K562 (cell line): ENCODE results near the gene CREB3L4. TPM values are rescaled to one million over a fixed set of nuclear protein-coding genes. Genes with fewer than 3 reads are reported as not detected.

Experiments used
- ASH1L ChIP-seq: fragments of 450-650 bp; IDR thresholded peaks from 2 replicates; pipeline ENCODE4 v1.6.1; 2018; ENCODE audit warnings: borderline replicate concordance, mild to moderate bottlenecking, low read depth; ENCODE audit not compliant: partially characterized antibody
- BCLAF1 ChIP-seq, 2 experiments: fragments of 450-650 bp in 1 of 2; IDR thresholded peaks; 2 replicates each; pipeline ENCODE4 v1.6.1; 2011 to 2017; ENCODE audit warnings: low read depth in 2 of 2, antibody characterized with exemption in 1 of 2, borderline replicate concordance in 1 of 2, low read length in 1 of 2, mild to moderate bottlenecking in 1 of 2, mixed read lengths in 1 of 2; ENCODE audit not compliant: control insufficient read depth in 1 of 2
- BRD4 ChIP-seq: fragments of 200-600 bp; sonication (generic); IDR thresholded peaks from 2 replicates; pipeline ENCODE4 v1.6.1; 2017; ENCODE audit warnings: inconsistent platforms
- BRF1 ChIP-seq: IDR thresholded peaks from 3 replicates; pipeline ENCODE4 v1.6.1; 2011; ENCODE audit warnings: borderline replicate concordance, mild to moderate bottlenecking; ENCODE audit not compliant: insufficient read length; ENCODE audit errors: extremely low read depth
- CBFA2T2 ChIP-seq: fragments of 450-650 bp; conservative IDR thresholded peaks from 2 replicates; pipeline ENCODE4 v1.6.1; 2017; ENCODE audit warnings: mild to moderate bottlenecking
- CC2D1A ChIP-seq: fragments of 450-650 bp; IDR thresholded peaks from 2 replicates; pipeline ENCODE4 v1.6.1; 2017; ENCODE audit warnings: mild to moderate bottlenecking
- DNMT1 ChIP-seq: fragments of 450-650 bp; IDR thresholded peaks from 2 replicates; pipeline ENCODE4 v1.6.1; 2016; ENCODE audit warnings: antibody characterized with exemption, mild to moderate bottlenecking
- FOXA1 ChIP-seq: fragments of 450-650 bp; IDR thresholded peaks from 2 replicates; pipeline ENCODE4 v1.6.1; 2016; ENCODE audit warnings: mild to moderate bottlenecking, borderline replicate concordance
- KAT8 ChIP-seq: fragments of 450-650 bp; IDR thresholded peaks from 2 replicates; pipeline ENCODE4 v1.6.1; 2016; ENCODE audit warnings: low read depth, mild to moderate bottlenecking
- MAX ChIP-seq: sonication (generic); formaldehyde crosslinking; IDR thresholded peaks from 2 replicates; pipeline ENCODE4 v1.9.0; 2022; ENCODE audit warnings: mild to moderate bottlenecking, missing genetic modification reagents
- PML ChIP-seq: IDR thresholded peaks from 2 replicates; pipeline ENCODE4 v1.6.1; 2012; ENCODE audit warnings: low read length, inconsistent platforms
- PYGO2 ChIP-seq: fragments of 450-650 bp; IDR thresholded peaks from 2 replicates; pipeline ENCODE4 v1.6.1; 2016; ENCODE audit warnings: mild to moderate bottlenecking, missing genetic modification characterization, moderate library complexity, missing compliant biosample characterization
- SLC30A9 ChIP-seq: fragments of 250-450 bp; sonication (Bioruptor Pico); IDR thresholded peaks from 2 replicates; pipeline ENCODE4 v1.8.0; 2022; ENCODE audit warnings: mild to moderate bottlenecking, moderate library complexity
- SMAD2 ChIP-seq: fragments of 150-350 bp; IDR thresholded peaks from 2 replicates; pipeline ENCODE4 v1.6.1; 2014; ENCODE audit warnings: low read depth, mild to moderate bottlenecking, low read length
- SRSF3 ChIP-seq: fragments of 200-400 bp; formaldehyde crosslinking; IDR thresholded peaks from 2 replicates; pipeline ENCODE4 v1.6.1; 2016; ENCODE audit warnings: mild to moderate bottlenecking, low read length, moderate library complexity; ENCODE audit not compliant: insufficient read depth
- TAL1 ChIP-seq: fragments of 450-650 bp; IDR thresholded peaks from 2 replicates; pipeline ENCODE4 v1.6.1; 2016; ENCODE audit warnings: mild to moderate bottlenecking
- TARDBP ChIP-seq: fragments of 450-650 bp; IDR thresholded peaks from 2 replicates; pipeline ENCODE4 v1.6.1; 2016
- ZBED1 ChIP-seq: IDR thresholded peaks from 2 replicates; pipeline ENCODE4 v1.6.1; 2014
- ZBTB5 ChIP-seq: fragments of 450-650 bp; IDR thresholded peaks from 2 replicates; pipeline ENCODE4 v1.6.1; 2017; ENCODE audit warnings: antibody characterized with exemption
- ZKSCAN1 ChIP-seq: fragments of 150-350 bp; IDR thresholded peaks from 2 replicates; pipeline ENCODE4 v1.6.1; 2016; ENCODE audit warnings: low read depth, low read length
- ZNF175 ChIP-seq: fragments of 200-800 bp; sonication (Bioruptor generic); IDR thresholded peaks from 2 replicates; pipeline ENCODE4 v1.6.1; 2016; ENCODE audit warnings: low read depth, mild to moderate bottlenecking, missing genetic modification characterization, missing compliant biosample characterization
- ZNF239 ChIP-seq: fragments of 250-450 bp; sonication (Bioruptor Pico); IDR thresholded peaks from 2 replicates; pipeline ENCODE4 v1.4.0; 2020; ENCODE audit warnings: mild to moderate bottlenecking
- polyA plus RNA-seq, 8 experiments: library from polyadenylated mRNA; depleted of rRNA in 4 of 8; stranded (reverse) in 5 of 8; unstranded in 3 of 8; fragments of >200 nt; fragmentation: Nextera tagmentation in 2 of 8; fragmentation: Illumina TruSeq in 1 of 8; extraction: Ambion mirVana in 2 of 8; extraction: Trizol in 1 of 8; gene quantifications; 2 replicates each; pipeline versions ENCODE4 v1.2.1 to v1.2.3, GENCODE V29; 2011 to 2014; ENCODE audit warnings: inconsistent platforms in 1 of 8, missing spikeins in 1 of 8
- total RNA-seq, 7 experiments: library from RNA; depleted of rRNA in 6 of 7; stranded (reverse); fragments of >200 nt in 6 of 7; fragmentation: Illumina TruSeq in 2 of 7; extraction: Trizol in 2 of 7; gene quantifications; 2 replicates each; pipeline versions ENCODE4 v1.2.1 to v1.2.3, GENCODE V29; 2011 to 2021; ENCODE audit warnings: low replicate concordance in 1 of 7

The CREB3L4 gene
- total and polyA plus RNA-seq, 9 of the 15 experiments (the other 6 are each of a cell fraction or from before 2014, with no cell fraction given): 9.9 to 18.6 (median 13.9) TPM

- TF ChIP-seq BCLAF1 (IDR thresholded peaks at IDR 0.05; ENCODE audit: borderline replicate concordance in 1 of 2, control insufficient read depth in 1 of 2, low read depth in 2 of 2, low read length in 1 of 2) (no peak), BRD4 (no peak), SRSF3 (no peak), TARDBP (peak; percentile 64; the same call in 1 of the 2 replicates), FOXA1 (no peak), BRF1 (no peak), TAL1 (no peak), SMAD2 (no peak), CBFA2T2 (peak; percentile 62; the same call in 1 of the 2 replicates), CC2D1A (peak; percentile 47; the same call in 1 of the 2 replicates), ZNF239 (no peak), ZNF175 (0 out of 2 replicates have a peak, but pooled peaks have one; percentile 3), MAX (peak; percentile 88), ZKSCAN1 (peak; percentile 9; the same call in 1 of the 2 replicates), SLC30A9 (CRISPR knock-in tag) (no peak), DNMT1 (no peak), ASH1L (peak; percentile 96), PML (peak; percentile 67), ZBED1 (no peak), ZBTB5 (no peak), KAT8 (no peak), PYGO2 (tag) (no peak)
Measured at GRCh38 chr1:153967107-153967999, at the start of gene CREB3L4 (continued).
